Inflammatory macrophage treated with lipopolysaccharide for 1 hour (primary cell): ENCODE data around the gene GPN1.
A peak's percentile ranks its signal among the peaks of the same experiment; 100 is the strongest.
"Not testable (repeated sequence)": the region's sequence is repeated elsewhere in the genome, so short reads cannot be mapped to it uniquely, and the experiment has no call there.

Experiments
- DNase-seq, 2 donors: peaks; one replicate each; pipeline ENCODE4 v3.0.0-alpha.2; 2020 to 2022

GPN1 gene

GRCh38 chr2:27628767-27629709 is at the start of gene GPN1, which contains the start of gene CCDC121:
TSS of gene GPN1 (plus strand) at chr2:27629050. CDS start at chr2:27629059, 9 bp downstream.
TSS of gene CCDC121 (minus strand) at chr2:27629012. CDS start at chr2:27627799, 1,213 bp downstream.
- peak; percentile 94 to 97 for DNase-seq

- no peak for DNase-seq
Observed at GRCh38 chr2:27581417-27582128, 47.3 kb upstream of the GPN1 start.

GRCh38 chr2:27582129-27582694 is 46.6 kb upstream of the GPN1 start:
- DNase-seq, result no peak

GRCh38 chr2:27582695-27583389 is 46.0 kb upstream of the GPN1 start, which contains the start of gene ZNF512:
TSS of gene ZNF512 (plus strand) at chr2:27583042. CDS start at chr2:27583113, 71 bp downstream.
- DNase-seq, result peak; percentile 77 to 81

- peak; percentile 17 to 26 for DNase-seq
Observed at GRCh38 chr2:27583390-27583915, 45.4 kb upstream of the GPN1 start.

- no peak for DNase-seq
Observed at GRCh38 chr2:27584597-27584996, 44.3 kb upstream of the GPN1 start.

GRCh38 chr2:27587025-27587424 is 41.8 kb upstream of the GPN1 start:
- no peak for DNase-seq

GRCh38 chr2:27588308-27588707 is 40.5 kb upstream of the GPN1 start:
- no peak for DNase-seq

- DNase-seq, result no peak
Observed at GRCh38 chr2:27591745-27592144, 37.1 kb upstream of the GPN1 start.

- no peak for DNase-seq
Observed at GRCh38 chr2:27593240-27593639, 35.6 kb upstream of the GPN1 start.

GRCh38 chr2:27594020-27594703 is 34.7 kb upstream of the GPN1 start:
- not testable (repeated sequence) for DNase-seq

GRCh38 chr2:27595412-27595811 is 33.4 kb upstream of the GPN1 start:
- DNase-seq, result not testable (repeated sequence)

GRCh38 chr2:27596627-27597026 is 32.2 kb upstream of the GPN1 start:
- no peak for DNase-seq

GRCh38 chr2:27606611-27607010 is 22.2 kb upstream of the GPN1 start:
- no peak for DNase-seq

GRCh38 chr2:27613985-27614384 is 14.9 kb upstream of the GPN1 start:
- no peak for DNase-seq

GRCh38 chr2:27615316-27615715 is 13.5 kb upstream of the GPN1 start:
- no peak for DNase-seq

GRCh38 chr2:27621524-27621923 is 7.3 kb upstream of the GPN1 start:
- no peak for DNase-seq

- no peak for DNase-seq
Observed at GRCh38 chr2:27622921-27623384, 5.9 kb upstream of the GPN1 start.

- no peak for DNase-seq
Observed at GRCh38 chr2:27624943-27625342, 3.9 kb upstream of the GPN1 start.

- not testable (repeated sequence) for DNase-seq
Observed at GRCh38 chr2:27626323-27626722, 2.5 kb upstream of the GPN1 start.

- peak; percentile 10 to 25 for DNase-seq
Observed at GRCh38 chr2:27626921-27627320, 1.9 kb upstream of the GPN1 start.
